Astrocyte (in vitro differentiated cells and primary cell): Measurements from ENCODE around the gene PIGT. TPM values are rescaled to one million over a fixed set of nuclear protein-coding genes. Genes with fewer than 3 reads are reported as not detected.

Experiments used
- DNase-seq: peaks from one replicate; pipeline ENCODE4 v3.0.0-alpha.2; 2010; ENCODE audit warnings: low read depth
- FAIRE-seq: peaks from 2 replicates; lab custom pipeline; 2011; peaks lifted over from hg19 to GRCh38; lab: Jason Lieb, UNC
- H2AFZ ChIP-seq: 2 replicates; pipeline ENCODE4 v1.6.0; 2012; ENCODE audit warnings: low read depth, low read length, inconsistent platforms
- H3K27ac ChIP-seq: 2 replicates; pipeline ENCODE4 v1.5.1; 2011; ENCODE audit warnings: low read depth, low read length, inconsistent platforms
- H3K27me3 ChIP-seq: 2 replicates; pipeline ENCODE4 v1.6.0; 2011; ENCODE audit warnings: low read length, inconsistent platforms; ENCODE audit not compliant: insufficient read depth
- H3K36me3 ChIP-seq: 2 replicates; pipeline ENCODE4 v1.5.1; 2011; ENCODE audit warnings: low read length, inconsistent platforms; ENCODE audit not compliant: insufficient read depth
- H3K4me1 ChIP-seq: 2 replicates; pipeline ENCODE4 v1.5.1; 2011; ENCODE audit warnings: low read length, inconsistent platforms; ENCODE audit not compliant: insufficient read depth
- H3K4me2 ChIP-seq: 2 replicates; pipeline ENCODE4 v1.6.0; 2012; ENCODE audit warnings: low read length, inconsistent platforms
- H3K4me3 ChIP-seq: 2 replicates; pipeline ENCODE4 v1.5.1; 2011; ENCODE audit warnings: low read depth, mild to moderate bottlenecking, low read length, inconsistent platforms; ENCODE audit not compliant: insufficient read depth
- H3K79me2 ChIP-seq: 2 replicates; pipeline ENCODE4 v1.6.0; 2012; ENCODE audit warnings: mild to moderate bottlenecking, low read length, inconsistent platforms; ENCODE audit not compliant: insufficient read depth
- H3K9ac ChIP-seq: 2 replicates; pipeline ENCODE4 v1.6.0; 2012; ENCODE audit warnings: mild to moderate bottlenecking, low read length, inconsistent platforms
- H3K9me3 ChIP-seq: 2 replicates; pipeline ENCODE4 v1.5.1; 2012; ENCODE audit warnings: low read depth, mild to moderate bottlenecking, low read length, inconsistent platforms; ENCODE audit not compliant: insufficient read depth
- H4K20me1 ChIP-seq: 2 replicates; pipeline ENCODE4 v1.6.0; 2012; ENCODE audit warnings: low read length, inconsistent platforms; ENCODE audit not compliant: insufficient read depth
- H3K27ac Mint-ChIP-seq: one replicate; pipeline ENCODE4 v1.8.0; 2021; ENCODE audit warnings: mild to moderate bottlenecking, mixed read lengths; ENCODE audit not compliant: unreplicated experiment
- H3K27me3 Mint-ChIP-seq: one replicate; pipeline ENCODE4 v1.8.0; 2021; ENCODE audit warnings: low read depth, mixed read lengths; ENCODE audit not compliant: unreplicated experiment
- H3K36me3 Mint-ChIP-seq: one replicate; pipeline ENCODE4 v1.8.0; 2021; ENCODE audit warnings: low read depth, mixed read lengths; ENCODE audit not compliant: unreplicated experiment
- H3K4me1 Mint-ChIP-seq: one replicate; pipeline ENCODE4 v1.8.0; 2021; ENCODE audit warnings: low read depth, mixed read lengths; ENCODE audit not compliant: unreplicated experiment
- H3K4me3 Mint-ChIP-seq: one replicate; pipeline ENCODE4 v1.8.0; 2021; ENCODE audit warnings: mild to moderate bottlenecking, moderate library complexity, mixed read lengths; ENCODE audit not compliant: unreplicated experiment
- H3K9me3 Mint-ChIP-seq: one replicate; pipeline ENCODE4 v1.8.0; 2021; ENCODE audit warnings: mild to moderate bottlenecking, mixed read lengths; ENCODE audit not compliant: unreplicated experiment
- CTCF ChIP-seq: IDR thresholded peaks from 2 replicates; pipeline ENCODE4 v1.5.1; 2011; ENCODE audit warnings: low read depth, mild to moderate bottlenecking, inconsistent platforms, low read length, moderate library complexity; ENCODE audit not compliant: insufficient read depth
- EZH2 ChIP-seq: IDR thresholded peaks from 2 replicates; pipeline ENCODE4 v1.6.1; 2012; ENCODE audit warnings: mild to moderate bottlenecking, low read length, inconsistent platforms; ENCODE audit not compliant: insufficient read depth
- total RNA-seq: library from RNA; stranded (reverse); gene quantifications from 2 replicates; pipeline ENCODE4 v1.2.1, GENCODE V29; 2021

The PIGT gene
- total RNA-seq, 1 donor from 2014 or later = 83.7 TPM

GRCh38 chr20:45400346-45401031 lies 15.5 kb upstream of the PIGT start:
- FAIRE-seq = no peak

GRCh38 chr20:45402946-45403345 lies 13.0 kb upstream of the PIGT start:
- TF ChIP-seq CTCF (no peak), EZH2 (no peak)
- no peak overlapping the region for H3K27ac Mint-ChIP-seq
- Histone ChIP-seq H3K9ac (no peak overlapping the region), H3K27ac (no peak overlapping the region), H3K36me3 (no peaks in the 10 kb centered on the region), H3K9me3 (peaks cover 6% of the 10 kb centered on the region), H3K4me2 (no peak overlapping the region), H4K20me1 (peaks cover 6% of the 10 kb centered on the region), H3K27me3 (peaks cover 3% of the 10 kb centered on the region), H3K4me3 (no peak overlapping the region), H2AFZ (no peak overlapping the region), H3K4me1 (peaks cover 16% of the 10 kb centered on the region), H3K79me2 (no peaks in the 10 kb centered on the region)
- DNase-seq (no peak), FAIRE-seq (no peak)
- no peaks in the 10 kb centered on the region for H3K4me1 Mint-ChIP-seq
- peaks cover 7% of the 10 kb centered on the region for H3K27me3 Mint-ChIP-seq
- H3K9me3 Mint-ChIP-seq = peaks cover 12% of the 10 kb centered on the region
- H3K4me3 Mint-ChIP-seq = no peak overlapping the region
- peaks cover 13% of the 10 kb centered on the region for H3K36me3 Mint-ChIP-seq

More at GRCh38 chr20:45400346-45401031, 15.5 kb upstream of the PIGT start:
- H3K4me3 Mint-ChIP-seq = no peak overlapping the region
- no peak for TF ChIP-seq EZH2
- TF ChIP-seq CTCF = no peak
- Histone ChIP-seq H3K79me2 (no peaks in the 10 kb centered on the region), H3K9ac (no peak overlapping the region), H3K27me3 (peaks cover under 1% of the 10 kb centered on the region), H4K20me1 (no peaks in the 10 kb centered on the region), H3K4me2 (no peak overlapping the region), H3K36me3 (no peaks in the 10 kb centered on the region), H3K4me3 (no peak overlapping the region), H3K4me1 (peaks cover 2% of the 10 kb centered on the region), H2AFZ (no peak overlapping the region), H3K27ac (no peak overlapping the region), H3K9me3 (peaks cover 6% of the 10 kb centered on the region)
- H3K4me1 Mint-ChIP-seq = no peaks in the 10 kb centered on the region
- H3K9me3 Mint-ChIP-seq = peaks cover 12% of the 10 kb centered on the region
- peaks cover 18% of the 10 kb centered on the region for H3K36me3 Mint-ChIP-seq
- H3K27ac Mint-ChIP-seq = no peak overlapping the region
- H3K27me3 Mint-ChIP-seq = peaks cover 5% of the 10 kb centered on the region
- DNase-seq = no peak

- DNase-seq = no peak
These were observed 11.5 kb upstream of the PIGT start for GRCh38 chr20:45404438-45404837.

More at GRCh38 chr20:45404438-45404837, 11.5 kb upstream of the PIGT start:
- no peak for TF ChIP-seq CTCF
- TF ChIP-seq EZH2 = no peak
- H3K9ac ChIP-seq = no peak overlapping the region
- no peak overlapping the region for H3K27ac ChIP-seq
- peaks cover 16% of the 10 kb centered on the region for H3K4me1 ChIP-seq
- H3K9me3 ChIP-seq = peaks cover 6% of the 10 kb centered on the region
- H3K27ac Mint-ChIP-seq = no peak overlapping the region
- peaks cover 6% of the 10 kb centered on the region for H4K20me1 ChIP-seq
- no peak overlapping the region for H3K4me3 ChIP-seq
- H3K36me3 ChIP-seq = no peaks in the 10 kb centered on the region
- no peaks in the 10 kb centered on the region for H3K4me1 Mint-ChIP-seq
- no peak overlapping the region for H2AFZ ChIP-seq
- peaks cover 13% of the 10 kb centered on the region for H3K36me3 Mint-ChIP-seq
- no peak overlapping the region for H3K4me2 ChIP-seq
- H3K27me3 Mint-ChIP-seq = peaks cover 8% of the 10 kb centered on the region
- H3K4me3 Mint-ChIP-seq = peak overlapping the region; percentile 43
- peaks cover 12% of the 10 kb centered on the region for H3K9me3 Mint-ChIP-seq
- no peaks in the 10 kb centered on the region for H3K79me2 ChIP-seq
- no peak for FAIRE-seq
- peaks cover 3% of the 10 kb centered on the region for H3K27me3 ChIP-seq
